ENCODE results near the gene ANXA2.

ANXA2 gene

DNA sequence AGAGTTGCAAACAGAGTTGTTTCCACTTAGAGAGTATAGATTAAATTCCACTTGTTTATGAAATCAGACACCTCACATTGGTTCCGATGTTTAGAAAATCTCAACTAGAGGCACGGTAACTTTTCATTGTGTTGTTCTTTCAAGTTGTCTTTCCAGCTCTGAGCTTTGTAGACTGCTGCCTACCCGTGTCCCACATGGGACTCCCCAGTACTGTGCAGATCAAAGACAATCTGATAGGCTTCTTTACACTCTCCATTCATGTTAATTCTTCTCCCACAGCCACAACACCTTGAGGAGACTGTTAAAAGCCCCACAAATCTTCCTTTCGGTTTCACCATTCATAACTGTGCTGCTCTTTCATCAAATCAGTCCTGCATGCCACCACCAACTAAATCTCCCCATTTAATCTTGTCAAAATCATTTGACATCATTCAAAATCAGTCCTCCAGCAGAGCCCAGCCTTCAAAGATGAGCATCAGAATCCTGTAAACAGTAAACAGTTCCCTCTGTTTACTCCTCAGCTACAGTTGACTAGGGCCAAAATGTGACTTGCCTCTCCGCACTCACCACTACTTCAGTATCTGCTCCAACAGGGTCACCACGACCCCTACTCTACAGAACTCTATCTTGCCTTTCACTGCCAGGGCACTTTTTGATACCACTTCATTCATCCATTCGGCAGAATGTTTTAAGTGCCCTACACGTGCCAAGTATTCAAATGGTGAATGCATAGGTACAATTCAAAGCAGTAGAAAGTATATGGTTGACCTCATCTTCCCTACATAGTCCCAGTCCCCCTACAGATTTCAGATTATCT is 8.3 kb downstream of the ANXA2 start:
- no peak for DNase-seq (ENCODE audit: low read depth in 2 of 2)

DNA sequence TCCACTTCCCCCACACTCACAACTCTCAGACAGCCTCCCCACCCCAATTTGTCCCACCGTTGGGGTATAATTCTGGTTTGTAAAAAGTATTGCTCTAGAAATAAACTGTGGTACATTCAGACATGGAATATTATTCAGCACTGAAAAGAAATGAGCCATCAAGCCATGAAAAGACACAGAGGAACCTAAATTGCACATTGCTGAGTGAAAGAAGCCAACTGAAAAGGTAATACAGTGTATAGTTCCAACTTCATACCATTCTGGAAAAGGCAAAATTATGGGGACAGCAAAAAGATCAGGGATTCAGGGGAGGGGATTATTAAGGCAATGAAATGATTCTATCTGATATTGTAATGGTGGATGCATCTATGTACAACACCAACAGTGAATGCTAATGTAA is 10.5 kb downstream of the ANXA2 start:
- DNase-seq (ENCODE audit: low read depth in 2 of 2), result no peak

DNA sequence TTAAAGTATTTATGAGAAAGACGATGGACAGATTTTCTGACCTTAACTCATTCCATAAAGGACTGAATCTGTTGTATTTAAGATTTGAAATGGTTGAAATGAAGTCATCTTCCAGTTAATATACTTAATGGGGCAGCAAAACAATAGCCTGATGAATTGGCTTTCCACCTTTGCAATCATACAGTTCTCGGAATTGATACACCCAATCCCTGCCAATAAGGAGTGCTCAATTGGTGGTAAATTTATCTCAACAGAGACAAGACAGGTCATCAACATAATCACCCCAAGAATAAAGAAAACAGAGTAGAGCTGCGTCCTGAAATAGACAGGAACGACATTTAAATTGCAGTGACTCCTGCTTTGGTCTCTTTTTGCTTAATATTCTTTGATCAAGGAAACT is 11.2 kb downstream of the ANXA2 start:
- no peak for DNase-seq (ENCODE audit: low read depth in 2 of 2)

DNA sequence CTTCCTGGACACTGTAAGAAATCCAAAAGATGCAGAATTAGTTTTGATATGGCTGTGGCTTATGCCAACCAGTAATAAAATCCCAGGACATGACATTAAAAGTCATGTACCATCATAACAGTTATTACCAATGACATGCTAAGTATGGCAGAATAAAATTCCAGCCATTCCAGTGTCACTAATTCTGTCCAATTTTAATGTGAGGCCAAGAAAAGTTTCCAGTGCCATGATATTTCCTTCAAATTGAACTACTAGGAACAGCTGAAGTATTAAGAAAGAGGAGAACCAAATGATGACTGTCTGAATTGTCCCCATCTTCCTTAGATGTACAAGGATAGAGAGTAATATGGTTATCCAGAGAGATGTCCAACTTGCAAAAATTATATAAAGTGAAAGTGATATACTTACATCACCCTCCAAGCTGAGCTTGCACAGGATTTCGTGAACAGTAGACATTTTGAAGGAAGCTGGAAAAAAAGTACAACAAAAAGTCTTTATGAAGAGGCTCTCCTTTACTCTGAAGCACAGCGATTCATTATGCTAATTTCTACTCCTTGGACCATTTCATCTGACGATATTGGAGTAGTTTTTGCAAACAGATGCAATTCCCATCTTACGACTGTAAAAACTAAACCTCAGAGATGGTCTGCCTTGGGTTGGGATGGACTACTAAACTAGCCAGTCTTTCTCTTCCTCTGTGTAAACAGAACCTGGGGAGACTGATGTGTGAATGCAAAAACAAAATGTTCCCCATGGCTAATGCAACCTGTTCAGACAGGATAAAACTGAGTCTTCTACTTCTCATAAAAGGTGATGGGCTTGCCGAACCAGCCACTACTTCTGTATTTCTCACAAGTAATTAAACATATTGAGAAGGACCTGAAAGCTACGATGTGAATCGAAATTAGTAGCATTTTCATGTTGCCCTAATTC is 11.9 kb downstream of the ANXA2 start:
- DNase-seq (ENCODE audit: low read depth in 2 of 2), result no peak

DNA sequence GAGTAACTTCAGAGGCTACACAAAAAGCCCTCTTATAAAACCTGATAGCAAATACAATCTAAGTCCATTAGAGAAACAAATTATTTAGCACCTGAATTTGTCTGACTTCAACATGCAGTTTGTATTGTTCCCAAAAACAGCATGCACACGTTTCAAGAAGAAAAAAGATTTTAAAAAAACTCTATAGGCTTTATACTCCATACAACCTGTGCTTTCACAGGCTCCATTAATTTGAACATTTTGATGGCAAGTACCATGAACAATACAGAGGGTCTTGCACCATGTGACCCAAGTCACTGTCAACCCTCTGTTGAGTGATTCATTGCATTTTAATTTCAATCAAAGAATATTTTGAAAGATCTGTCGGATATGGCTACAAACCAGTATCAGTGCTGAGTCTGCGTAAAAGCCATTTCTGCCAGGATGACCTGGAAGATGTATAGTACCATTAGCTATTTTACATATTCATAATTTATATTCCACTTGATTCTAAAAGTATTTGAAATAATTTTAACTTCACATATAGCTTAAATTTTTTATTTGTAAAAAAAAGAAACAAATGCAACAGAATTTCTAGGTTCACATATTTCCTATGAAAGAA is 13.2 kb downstream of the ANXA2 start:
- no peak for DNase-seq (ENCODE audit: low read depth in 2 of 2)

DNA sequence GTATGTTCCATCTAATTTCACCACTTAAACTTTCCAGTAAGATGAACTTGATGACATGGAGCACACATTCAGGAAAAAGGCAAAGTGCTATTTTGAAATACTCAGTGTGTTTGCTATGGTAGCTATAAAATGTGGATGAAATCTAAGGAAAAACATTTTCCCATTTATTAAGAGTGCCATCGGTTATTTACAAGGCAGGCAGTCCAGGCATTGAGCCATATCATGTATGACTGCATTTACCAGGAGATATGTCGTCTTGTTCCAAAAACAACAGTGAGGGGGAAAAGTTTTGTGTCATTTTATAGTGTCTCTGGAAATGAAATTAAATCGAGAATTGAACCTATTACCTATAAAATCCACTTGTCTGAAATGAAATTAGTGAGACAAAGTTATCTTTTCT is 13.7 kb downstream of the ANXA2 start:
- no peak for DNase-seq (ENCODE audit: low read depth in 2 of 2)

DNA sequence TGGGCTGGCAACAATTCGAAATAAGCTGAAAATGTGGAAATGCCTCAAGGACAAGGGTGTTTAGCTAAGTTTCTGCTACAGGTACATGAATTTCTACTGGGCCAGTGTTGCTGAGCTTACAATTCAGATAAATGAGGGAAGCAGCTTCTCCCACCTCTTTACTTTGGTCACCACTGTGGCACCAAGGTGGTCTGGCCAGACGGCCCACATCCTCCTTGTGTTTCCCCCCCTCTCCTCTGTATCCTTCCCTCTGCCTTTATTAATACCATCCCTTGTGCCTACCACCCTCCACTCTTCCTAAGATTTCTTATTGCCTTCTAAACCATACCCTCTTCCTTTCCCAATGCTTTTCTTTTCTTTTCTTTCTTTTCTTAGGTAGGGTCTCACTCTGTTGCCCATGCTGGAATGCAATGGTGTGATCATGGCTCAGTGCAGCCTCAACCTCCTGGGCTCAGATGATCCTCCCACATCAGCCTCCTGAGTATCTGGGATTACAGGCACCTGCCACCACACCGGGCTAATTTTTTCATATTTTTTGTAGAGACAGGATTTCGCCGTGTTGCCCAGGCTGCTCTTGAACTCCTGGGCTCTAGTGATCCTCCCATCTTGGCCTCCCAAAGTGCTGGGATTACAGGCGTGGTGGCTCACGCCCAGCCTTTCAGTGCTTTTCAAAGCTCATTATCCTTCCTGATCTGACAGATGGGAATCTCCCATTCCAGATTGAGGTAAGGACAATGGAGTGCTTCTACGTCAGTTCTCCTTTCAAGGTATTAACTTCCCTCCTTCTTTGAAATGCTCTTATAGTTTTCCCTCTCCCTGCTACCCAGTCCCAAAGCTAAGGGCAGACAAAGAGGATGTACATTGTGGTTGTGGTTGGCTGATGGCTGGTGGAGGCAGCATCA is 14.8 kb downstream of the ANXA2 start:
- no peak for DNase-seq (ENCODE audit: low read depth in 2 of 2)

- no peak for DNase-seq (ENCODE audit: low read depth in 2 of 2)
Observed at GRCh38 chr15:60381148-60381788, 16.5 kb downstream of the ANXA2 start.

- peak; percentile 98 for DNase-seq (ENCODE audit: low read depth in 2 of 2)
Observed at GRCh38 chr15:60379525-60380274, 18.1 kb downstream of the ANXA2 start.

- DNase-seq (ENCODE audit: low read depth in 2 of 2), result no peak
Observed at GRCh38 chr15:60379185-60379524, 18.6 kb downstream of the ANXA2 start.

DNA sequence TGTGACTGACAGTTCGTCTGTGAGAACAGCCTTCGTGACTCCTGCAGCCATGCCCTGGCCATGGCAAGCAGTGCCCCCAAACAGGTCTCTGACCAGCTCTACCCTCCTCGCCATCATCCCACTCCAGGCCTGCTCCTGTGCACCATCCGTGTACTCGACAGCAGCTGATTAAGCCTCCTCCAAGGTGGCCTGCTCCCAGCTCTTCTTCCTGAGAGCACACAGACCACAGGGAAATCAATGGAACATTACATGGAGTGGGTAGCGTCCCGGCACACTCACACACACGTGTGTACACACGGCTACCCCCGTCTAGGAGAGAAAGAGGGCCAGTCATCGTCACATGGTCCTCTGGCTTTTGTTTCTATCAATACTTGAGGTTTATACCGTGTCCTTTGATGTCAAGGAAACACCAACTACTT is 21.1 kb downstream of the ANXA2 start:
- DNase-seq (ENCODE audit: low read depth in 2 of 2), result no peak

- DNase-seq (ENCODE audit: low read depth in 2 of 2), result no peak
Observed at GRCh38 chr15:60375306-60375705, 22.5 kb downstream of the ANXA2 start.

DNA sequence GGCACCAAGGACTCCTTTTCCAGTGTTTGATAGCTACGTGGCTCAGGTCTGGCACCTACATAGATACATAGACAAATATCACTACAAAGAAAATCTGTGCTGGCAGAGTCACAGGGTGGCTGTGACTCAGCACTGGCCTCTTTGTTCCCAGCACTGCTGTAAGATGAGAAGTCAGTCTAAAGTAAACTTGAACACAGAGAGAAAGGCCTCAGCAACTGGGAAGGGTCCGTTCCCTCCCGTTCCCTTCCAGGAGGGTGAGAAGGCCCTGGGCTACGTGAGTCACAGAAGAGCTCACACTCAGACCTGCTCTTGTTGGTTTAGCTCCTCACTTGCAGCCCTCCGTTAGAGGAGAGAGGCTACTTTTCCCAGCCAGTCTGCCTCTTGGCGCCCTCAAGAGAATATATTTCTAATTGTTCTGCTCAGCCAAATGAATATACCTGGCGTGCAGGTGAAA is 23.1 kb downstream of the ANXA2 start:
- peak in 1 of 2 experiments; percentile 72 for DNase-seq (ENCODE audit: low read depth in 2 of 2)

DNA sequence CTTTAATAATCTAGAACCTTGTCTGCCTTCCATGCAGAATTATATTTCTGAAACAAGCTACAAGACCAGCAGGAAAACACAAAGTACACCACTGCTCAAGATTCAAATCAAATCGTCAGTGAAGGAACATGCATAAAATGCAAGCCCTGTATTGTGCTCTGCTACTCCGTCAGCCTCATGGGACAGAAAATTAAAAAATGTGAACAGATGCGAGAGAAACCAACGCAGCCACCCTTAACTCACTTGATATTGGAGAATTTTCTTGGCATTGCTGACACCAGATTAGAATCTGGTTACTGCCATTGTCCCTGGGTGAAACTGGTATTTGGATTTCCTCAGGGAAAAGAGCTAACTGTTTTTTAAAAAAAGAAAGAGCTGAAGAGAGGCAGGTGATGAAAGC is 23.6 kb downstream of the ANXA2 start:
- no peak for DNase-seq (ENCODE audit: low read depth in 2 of 2)

DNA sequence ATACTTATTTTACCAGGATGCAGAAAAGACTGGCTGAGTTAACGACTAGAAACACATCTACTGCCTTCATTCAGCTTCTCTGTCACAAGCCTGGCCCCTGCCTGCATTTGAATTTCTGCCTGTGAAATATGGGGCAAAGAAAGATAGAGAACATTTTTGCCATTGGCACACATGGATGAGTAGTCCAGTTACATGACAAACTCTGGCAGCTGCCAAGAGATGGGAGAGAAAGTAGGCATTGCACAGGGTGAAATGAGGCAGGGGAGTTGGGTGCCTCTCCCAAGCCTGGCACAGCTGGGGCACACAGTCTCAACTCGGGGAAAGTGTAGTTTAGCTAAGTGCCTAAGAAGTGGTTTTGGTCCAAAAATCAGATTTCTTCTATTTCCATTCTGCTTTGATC is 24.0 kb downstream of the ANXA2 start:
- no peak for DNase-seq (ENCODE audit: low read depth in 2 of 2)

- no peak for DNase-seq (ENCODE audit: low read depth in 2 of 2)
Observed at GRCh38 chr15:60373327-60373726, 24.5 kb downstream of the ANXA2 start.

DNA sequence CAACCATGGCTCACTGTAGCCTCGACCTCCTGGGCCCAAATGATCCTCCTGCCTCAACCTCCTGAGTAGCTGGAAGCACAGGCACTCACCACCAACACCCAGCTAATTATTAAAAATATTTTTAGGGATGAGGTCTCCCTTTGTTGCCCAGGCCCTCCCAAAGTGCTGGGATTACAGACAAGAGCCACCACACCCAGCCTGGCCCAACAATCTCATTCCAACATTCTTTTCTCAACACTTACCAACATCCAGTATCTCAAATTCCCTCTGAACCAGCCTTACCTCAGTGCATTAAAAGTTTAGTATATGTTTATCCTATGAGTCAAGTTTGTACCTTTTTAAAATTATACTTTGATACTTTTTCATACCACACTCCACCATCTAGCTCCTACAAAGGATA is 25.0 kb downstream of the ANXA2 start:
- DNase-seq (ENCODE audit: low read depth in 2 of 2), result no peak

GRCh38 chr15:60372227-60372626 is 25.6 kb downstream of the ANXA2 start:
- no peak for DNase-seq (ENCODE audit: low read depth in 2 of 2)

- peak; percentile 99 to 100 for DNase-seq (ENCODE audit: low read depth in 2 of 2)
Observed at GRCh38 chr15:60371175-60372051, 26.4 kb downstream of the ANXA2 start.
